ENCODE data around the gene FAM25G. TPM values are rescaled to one million over a fixed set of nuclear protein-coding genes. Genes with fewer than 3 reads are reported as not detected.

FAM25G gene
- total RNA-seq, 1 donor from 2014 or later: not detected

GRCh38 chr10:47447209-47447608, 44.3 kb downstream of the FAM25G start:
- DNase-seq: no peak

- no peak for DNase-seq
These were observed 45.8 kb downstream of the FAM25G start for GRCh38 chr10:47445720-47446119.

- DNase-seq: no peak
These were observed 47.5 kb downstream of the FAM25G start for GRCh38 chr10:47444047-47444446.

- no peak for DNase-seq
These were observed 48.4 kb downstream of the FAM25G start for GRCh38 chr10:47443145-47443544.

GRCh38 chr10:47442351-47442750, 49.1 kb downstream of the FAM25G start:
- no peak for DNase-seq

- no peak for DNase-seq
These were observed 49.6 kb downstream of the FAM25G start for GRCh38 chr10:47441938-47442337.

GRCh38 chr10:47440207-47440606, 51.3 kb downstream of the FAM25G start:
- no peak for DNase-seq

- no peak for DNase-seq
These were observed 52.5 kb downstream of the FAM25G start for GRCh38 chr10:47438857-47439474.

Small RNA genes within 50 kb of the gene (small RNA-seq; reads per million reads assigned to genes)
- not detected for gene AL591684.3
- not detected for gene RNA5SP312

Other genes with a start within 250 kb of the FAM25G start
- gene GDF10, start 191.5 kb downstream of the FAM25G start, total RNA-seq: 3.1 TPM
- not detected for gene GDF2, start 169.2 kb downstream of the FAM25G start, total RNA-seq
- gene RBP3, start 143.3 kb downstream of the FAM25G start, total RNA-seq: not detected
- 1.9 TPM for gene ZNF488, start 107.4 kb downstream of the FAM25G start, total RNA-seq
- gene ANXA8, start 7.6 kb downstream of the FAM25G start, total RNA-seq: not detected
- 2.2 TPM for gene AGAP9, start 31.9 kb upstream of the FAM25G start, total RNA-seq